Lung microvascular endothelial cell (primary cell): ENCODE results near the gene PRXL2A. TPM values are rescaled to one million over a fixed set of nuclear protein-coding genes. Genes with fewer than 3 reads are reported as not detected.
"Not testable (repeated sequence)": the region's sequence is repeated elsewhere in the genome, so short reads cannot be mapped to it uniquely, and the experiment has no call there.

Source experiments
- DNase-seq, 2 donors: peaks; one replicate each; pipeline versions ENCODE4 v3.0.0 to v3.0.0-alpha.2; 2010; ENCODE audit warnings: low read depth in 2 of 2
- total RNA-seq: library from RNA; depleted of rRNA; stranded (reverse); fragments of >200 nt; gene quantifications from 2 replicates; pipeline ENCODE4 v1.2.1, GENCODE V29; 2014

PRXL2A gene
- total RNA-seq, 1 donor from 2014 or later, result 195 TPM

DNA sequence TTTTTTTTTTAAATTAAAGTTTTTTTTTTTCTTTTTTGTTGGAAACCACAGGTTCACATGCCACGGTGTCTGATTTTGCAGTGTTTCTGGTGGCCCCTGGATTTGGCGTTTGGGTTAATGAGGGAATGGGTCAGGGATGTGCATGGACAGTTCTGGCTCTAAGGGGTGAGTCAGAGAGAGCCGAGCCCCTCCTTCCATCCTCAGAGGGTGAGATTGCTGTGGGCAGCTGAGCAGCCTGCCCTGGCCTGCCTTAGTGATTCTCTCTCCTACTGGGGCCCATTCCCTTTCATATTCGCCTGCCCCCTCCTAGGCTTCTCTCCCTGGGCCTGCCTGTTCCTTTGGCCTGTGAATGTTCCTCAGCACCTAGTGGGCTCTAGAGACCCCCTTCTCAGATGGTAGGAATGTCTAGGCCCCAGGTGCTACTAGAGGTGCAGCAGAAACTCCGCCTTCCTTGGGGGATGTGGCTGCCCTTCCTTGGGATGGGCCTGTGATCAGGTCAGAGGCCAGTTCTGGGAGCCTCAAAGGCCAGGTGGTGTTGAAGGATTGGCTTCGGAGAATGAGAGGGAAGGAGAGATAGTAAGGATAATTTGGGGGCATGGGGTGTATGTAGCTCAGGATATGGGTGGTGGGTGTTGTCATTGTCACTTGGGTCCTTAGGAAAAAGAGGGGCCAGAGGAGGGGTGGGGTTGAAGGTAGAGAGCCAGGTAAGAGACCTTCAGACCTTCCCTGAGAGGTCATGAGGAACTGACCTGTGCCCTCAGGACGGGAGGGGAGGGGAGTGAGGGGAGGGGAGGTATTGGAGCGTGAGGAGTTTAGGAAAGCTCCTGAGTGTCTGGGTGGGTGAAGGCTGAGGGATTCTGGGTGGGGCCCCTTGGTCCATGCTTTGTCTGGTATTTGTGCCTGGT lies 65.6 kb downstream of the PRXL2A start:
- peak in 1 of 2 donors; percentile 39 for DNase-seq

DNA sequence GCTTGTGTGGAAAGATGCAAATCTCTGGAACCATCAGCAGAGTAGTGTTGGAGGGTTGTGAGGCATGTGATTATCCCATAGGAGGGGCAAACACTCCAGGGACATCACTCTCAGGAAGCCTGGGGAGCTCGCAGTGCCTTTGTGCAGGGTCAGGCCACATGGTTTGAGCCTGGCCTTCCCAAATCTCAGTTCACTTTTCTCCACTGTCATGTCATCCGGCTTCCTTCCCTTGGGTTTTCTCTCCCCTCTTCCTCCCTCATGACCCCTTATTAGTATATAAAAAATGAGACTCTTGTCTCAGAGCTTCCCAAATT lies 66.2 kb downstream of the PRXL2A start:
- no peak for DNase-seq

DNA sequence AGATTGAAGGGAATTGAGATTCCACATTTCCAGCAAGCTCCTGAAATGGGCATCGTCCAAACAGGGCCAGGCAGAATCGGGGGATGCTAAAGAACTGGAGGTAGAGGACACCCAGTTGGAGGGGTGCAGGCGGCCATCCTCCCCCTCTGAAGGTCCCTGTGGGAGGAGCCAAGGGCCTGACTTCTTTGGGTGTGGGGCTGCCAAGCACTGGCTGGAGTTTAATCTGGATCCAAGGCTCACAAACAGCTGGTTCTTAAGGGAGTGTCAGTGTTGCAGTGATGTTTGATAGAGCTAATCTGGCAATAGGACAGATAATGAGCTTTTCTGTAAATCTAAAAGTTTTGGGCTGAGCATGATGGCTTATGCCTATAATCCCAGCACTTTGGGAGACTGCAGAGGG lies 66.6 kb downstream of the PRXL2A start:
- no peak for DNase-seq

DNA sequence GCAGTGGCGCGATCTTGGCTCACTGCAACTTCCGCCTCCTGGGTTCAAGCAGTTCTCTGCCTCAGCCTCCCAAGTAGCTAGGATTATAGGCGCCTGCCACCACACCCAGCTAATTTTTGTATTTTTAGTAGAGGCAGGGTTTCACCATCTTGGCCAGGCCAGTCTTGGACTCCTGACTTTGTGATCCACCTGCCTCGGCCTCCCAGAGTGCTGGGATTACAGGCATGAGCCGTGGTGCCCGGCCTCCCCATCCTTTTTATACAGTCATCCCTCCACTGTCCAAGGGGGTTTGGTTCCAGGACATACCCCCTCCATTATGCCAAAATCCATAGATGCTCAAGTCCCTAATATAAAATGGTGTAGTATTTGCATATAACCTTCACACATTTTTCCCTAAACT lies 67.3 kb downstream of the PRXL2A start:
- not testable (repeated sequence) for DNase-seq

DNA sequence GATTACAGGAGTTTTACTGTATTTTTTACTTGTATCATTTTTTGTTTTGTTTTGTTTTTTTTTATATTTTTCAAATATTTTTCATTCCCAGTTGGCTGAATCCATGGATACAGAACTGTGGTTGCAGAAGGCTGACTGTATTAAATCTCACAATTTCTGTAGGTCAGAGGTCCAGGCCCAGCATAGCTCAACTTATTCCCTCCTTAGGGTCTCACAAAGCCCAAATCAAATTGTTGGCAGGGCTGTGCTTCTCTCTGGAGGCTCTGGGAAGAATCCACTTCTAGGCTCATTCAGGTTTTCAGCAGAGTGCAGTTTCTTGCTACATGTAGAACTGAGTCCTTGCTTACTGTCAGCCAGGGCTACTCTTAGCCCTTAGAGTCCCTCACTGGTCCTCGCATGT lies 68.3 kb downstream of the PRXL2A start:
- DNase-seq, result no peak

DNA sequence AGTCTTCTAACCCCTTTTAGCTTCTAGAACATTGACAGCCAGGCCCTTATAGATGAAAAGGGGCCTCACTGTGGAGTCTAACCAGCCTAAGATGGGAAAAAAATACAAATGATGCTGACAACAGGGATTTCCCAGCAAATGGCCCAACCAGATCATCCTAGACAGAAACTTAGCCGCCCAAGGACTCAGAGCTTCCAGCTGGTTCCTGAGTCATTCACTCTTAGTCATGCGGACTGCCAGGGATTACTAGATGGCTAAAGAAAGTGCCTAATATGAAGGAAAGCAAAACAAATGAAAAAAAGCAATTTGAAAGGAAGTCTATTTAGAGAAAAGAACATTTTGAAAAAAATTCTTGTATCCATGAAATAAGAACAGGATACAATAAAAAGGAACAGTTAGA lies 69.5 kb downstream of the PRXL2A start:
- DNase-seq, result peak in 1 of 2 donors; percentile 96

DNA sequence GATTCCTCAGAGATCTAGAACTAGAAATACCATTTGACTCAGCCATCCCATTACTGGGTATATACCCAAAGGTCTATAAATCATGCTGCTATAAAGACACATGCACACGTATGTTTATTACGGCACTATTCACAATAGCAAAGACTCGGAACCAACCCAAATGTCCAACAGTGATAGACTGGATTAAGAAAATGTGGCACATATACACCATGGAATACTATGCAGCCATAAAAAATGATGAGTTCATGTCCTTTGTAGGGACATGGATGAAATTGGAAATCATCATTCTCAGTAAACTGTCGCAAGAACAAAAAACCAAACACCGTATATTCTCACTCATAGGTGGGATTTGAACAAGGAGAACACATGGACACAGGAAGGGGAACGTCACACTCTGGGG lies 72.0 kb downstream of the PRXL2A start:
- not testable (repeated sequence) for DNase-seq

DNA sequence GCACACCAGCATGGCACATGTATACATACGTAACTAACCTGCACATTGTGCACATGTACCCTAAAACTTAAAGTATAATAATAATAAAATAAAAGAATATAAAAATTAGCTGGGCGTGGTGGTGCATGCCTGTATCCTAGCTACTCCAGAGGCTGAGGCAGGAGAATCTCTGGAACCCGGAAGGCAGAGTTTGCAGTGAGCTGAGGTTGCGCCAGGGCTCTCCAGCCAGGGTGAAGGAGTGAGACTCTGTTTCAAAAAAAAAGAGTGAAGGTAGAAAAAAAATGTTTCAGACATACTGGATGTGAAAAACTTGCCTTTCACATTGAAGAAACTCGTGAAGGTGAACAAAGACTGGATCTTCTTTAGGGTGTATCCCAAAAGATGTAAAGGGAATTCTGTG lies 72.5 kb downstream of the PRXL2A start:
- no peak for DNase-seq

DNA sequence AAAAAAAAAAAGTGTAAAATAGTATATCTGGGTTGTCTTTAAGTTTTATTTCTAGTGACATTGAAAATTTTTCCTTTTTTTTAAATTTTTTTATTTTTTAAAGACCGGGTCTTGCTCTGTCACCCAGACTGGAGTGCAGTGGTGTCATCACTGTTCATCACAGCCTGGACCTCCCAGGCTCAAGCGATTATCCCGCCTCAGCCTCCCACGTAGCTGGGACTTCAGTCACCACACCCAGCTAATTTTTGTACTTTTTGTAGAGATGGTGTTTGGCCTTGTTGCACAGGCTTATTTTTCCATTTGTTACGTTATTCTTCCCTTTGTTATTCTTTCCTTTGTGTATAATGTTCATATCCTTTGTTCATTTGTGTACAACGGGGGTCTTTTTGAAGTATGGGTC lies 75.9 kb downstream of the PRXL2A start:
- peak in 1 of 2 donors; percentile 61 for DNase-seq

DNA sequence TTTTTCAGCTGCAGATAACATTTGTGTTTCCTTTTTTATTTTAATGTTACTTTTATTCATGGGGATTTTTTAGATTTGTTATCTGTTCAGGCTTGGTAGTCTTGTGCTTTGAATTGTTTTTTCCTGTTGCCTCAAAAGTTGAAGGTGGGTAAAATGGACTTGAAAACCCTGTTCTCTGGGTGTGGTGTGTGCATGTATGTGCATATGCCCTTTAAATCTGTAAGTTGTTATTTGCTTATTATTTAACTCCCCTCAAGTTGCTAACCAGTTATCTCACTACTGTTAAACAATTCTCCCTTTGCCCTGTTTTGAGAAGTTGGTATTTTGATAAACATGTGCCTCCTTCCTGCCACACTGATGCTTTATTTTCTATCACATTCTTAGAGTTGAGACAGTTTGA lies 76.3 kb downstream of the PRXL2A start:
- DNase-seq, result no peak

DNA sequence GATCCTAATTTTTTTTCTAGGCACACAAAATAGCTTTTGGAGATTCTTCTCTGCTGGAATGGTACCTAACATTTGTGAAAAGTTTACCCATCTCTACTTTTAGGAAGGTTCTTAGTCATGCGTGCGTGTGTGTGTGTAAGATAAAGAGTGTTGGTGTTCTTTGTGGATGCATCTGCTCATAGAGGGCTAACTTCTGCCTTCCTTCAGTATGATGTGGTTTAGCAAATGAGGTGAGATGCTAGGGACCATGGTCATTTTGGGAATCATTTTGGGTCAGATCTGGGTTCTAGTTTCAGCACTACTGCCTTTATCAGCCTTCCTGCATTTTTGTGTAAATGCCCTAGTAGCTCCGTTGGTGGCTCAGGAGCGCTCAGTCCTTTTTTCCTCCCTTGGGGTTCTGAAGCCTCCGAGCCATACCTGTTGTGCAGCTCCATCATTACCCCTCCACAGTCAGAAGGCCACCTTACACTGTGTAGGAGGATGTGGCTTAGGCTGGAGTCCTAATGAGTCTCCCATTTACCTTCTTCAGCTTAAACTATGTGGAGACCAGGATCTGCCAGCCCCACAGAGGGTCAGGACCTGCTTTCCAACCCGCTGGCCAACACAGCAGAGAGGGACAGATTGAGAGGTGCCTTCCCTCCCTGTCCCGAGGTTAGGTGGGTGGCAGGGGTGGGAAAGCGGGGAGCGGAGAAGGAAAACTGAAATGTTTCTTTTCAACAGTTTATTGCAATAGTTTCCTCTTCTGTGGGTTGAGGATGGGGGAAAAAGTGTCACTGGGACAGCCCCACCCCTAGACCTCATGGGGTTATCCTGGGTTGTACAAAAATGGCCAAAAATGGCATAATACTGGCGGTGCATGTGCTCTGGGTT lies 77.0 kb downstream of the PRXL2A start:
- DNase-seq, result no peak

DNA sequence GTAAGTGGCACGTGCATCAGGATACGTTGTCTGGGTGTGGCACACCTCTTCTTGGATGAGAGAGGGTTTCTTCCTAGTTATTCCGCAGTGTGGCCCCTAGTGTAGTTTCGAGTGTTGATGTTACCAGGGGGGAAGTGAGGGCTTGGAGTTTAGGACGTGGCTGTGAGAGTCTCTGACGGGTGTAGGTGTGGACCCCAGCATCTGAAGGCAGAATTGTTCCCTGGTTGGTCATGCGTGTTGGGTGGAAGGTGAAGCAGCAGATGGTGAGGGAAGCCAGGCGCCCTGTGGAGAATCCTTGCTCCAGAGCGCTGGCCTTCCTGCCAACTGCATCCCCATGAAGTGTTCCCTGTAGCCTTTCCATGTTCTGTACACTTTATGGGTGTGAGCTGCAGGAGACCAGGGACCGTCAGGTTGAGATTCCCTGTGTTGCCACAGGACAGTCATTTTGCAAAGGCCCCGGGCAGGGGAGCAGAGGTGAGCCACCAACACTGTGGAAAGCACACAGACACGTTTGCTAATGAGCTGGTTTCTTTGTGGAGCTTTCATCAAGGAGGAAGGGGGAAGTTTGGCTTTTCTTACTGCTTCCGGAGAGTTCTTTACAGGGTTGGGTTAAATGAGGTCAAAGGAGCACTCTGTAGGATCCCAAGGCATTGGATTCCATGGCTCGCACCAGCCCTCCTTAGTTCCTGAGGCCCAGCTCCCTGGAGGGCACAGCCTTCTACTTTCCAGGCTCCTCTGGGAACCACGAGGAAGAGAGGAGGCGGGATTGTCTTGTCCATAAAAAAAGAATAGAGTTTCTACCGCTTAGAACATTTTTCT lies 77.8 kb downstream of the PRXL2A start:
- no peak for DNase-seq

Other genes starting within 250 kb of the PRXL2A start
- gene ANXA11, start 203.0 kb upstream of the PRXL2A start, total RNA-seq, result 14.7 and 17.2 TPM in 2 replicates
- gene MAT1A, start 118.9 kb upstream of the PRXL2A start, total RNA-seq, result not detected in 2 replicates
- gene DYDC1, start 51.8 kb upstream of the PRXL2A start, total RNA-seq, result not detected in 2 replicates
- gene DYDC2, start 51.8 kb upstream of the PRXL2A start, total RNA-seq, result not detected in 2 replicates
- 35.7 and 60.9 TPM in 2 replicates for gene TSPAN14, start 45.8 kb downstream of the PRXL2A start, total RNA-seq
- gene SH2D4B, start 129.4 kb downstream of the PRXL2A start, total RNA-seq, result under 0.01 TPM in 1 of 2 replicates, not detected in the other